Measurements from ENCODE around the gene ASTN2.

- no peak for TF ChIP-seq CTCF (IDR thresholded peaks at IDR 0.05; ENCODE audit: low read length)
- TF ChIP-seq EZH2 (IDR thresholded peaks at IDR 0.05; ENCODE audit: borderline replicate concordance, low read length): no peak
Measured at GRCh38 chr9:116800885-116801284, 614.0 kb downstream of the ASTN2 start.

Measured in OCI-LY1 (cell line).